Esophagus muscularis mucosa (tissue), 4 donors: Measurements from ENCODE around the gene ZNF783. TPM values are rescaled to one million over a fixed set of nuclear protein-coding genes. Genes with fewer than 3 reads are reported as not detected.
"Not testable (repeated sequence)": the region's sequence is repeated elsewhere in the genome, so short reads cannot be mapped to it uniquely, and the experiment has no call there.

Experiments used
- DNase-seq: peaks from one replicate; pipeline ENCODE4 v3.0.0-alpha.2; 2017; ENCODE audit errors: extremely low spot score
- H3K27ac ChIP-seq, 4 donors: fragments of 200-600 bp; sonication (generic); replicated peaks in 1 of 4; 1 replicate in 3 of 4; 2 replicates in 1 of 4; pipeline ENCODE4 v1.5.1; 2016 to 2019; ENCODE audit warnings: mild to moderate bottlenecking in 1 of 4
- H3K27me3 ChIP-seq, 4 donors: fragments of 200-600 bp; sonication (generic); one replicate each; pipeline versions ENCODE4 v1.5.1 to v1.6.0; 2016 to 2019
- H3K36me3 ChIP-seq, 4 donors: fragments of 200-600 bp; sonication (generic); one replicate each; pipeline ENCODE4 v1.5.1; 2016 to 2019
- H3K4me1 ChIP-seq, 4 donors: fragments of 200-600 bp; sonication (generic); one replicate each; pipeline ENCODE4 v1.5.1; 2016 to 2019
- H3K4me3 ChIP-seq, 4 donors: fragments of 200-600 bp; sonication (generic); 1 replicate in 2 of 4; 2 replicates in 2 of 4; pipeline ENCODE4 v1.5.1; 2016 to 2019; ENCODE audit warnings: mild to moderate bottlenecking in 4 of 4, moderate library complexity in 1 of 4
- H3K9me3 ChIP-seq, 4 donors: fragments of 200-600 bp; sonication (generic); 1 replicate in 3 of 4; 2 replicates in 1 of 4; pipeline ENCODE4 v1.5.1; 2016 to 2019
- CTCF ChIP-seq, 3 experiments: fragments of 200-600 bp in 2 of 3; fragments of 450-650 bp in 1 of 3; sonication (generic) in 2 of 3; IDR thresholded peaks; one replicate each; pipeline ENCODE4 v1.5.1; 2017 to 2019; ENCODE audit warnings: antibody characterized with exemption in 3 of 3, mild to moderate bottlenecking in 2 of 3, moderate library complexity in 1 of 3
- EP300 ChIP-seq: sonication (generic); formaldehyde crosslinking; IDR thresholded peaks from one replicate; pipeline ENCODE4 v1.6.1; 2017; ENCODE audit warnings: antibody characterized with exemption
- POLR2A ChIP-seq: fragments of 450-650 bp; IDR thresholded peaks from one replicate; pipeline ENCODE4 v1.6.1; 2017; ENCODE audit warnings: antibody characterized with exemption, moderate library complexity, mild to moderate bottlenecking, low read depth
- POLR2AphosphoS5 ChIP-seq, 2 donors: sonication (generic); formaldehyde crosslinking; IDR thresholded peaks; one replicate each; pipeline ENCODE4 v1.6.1; 2017; ENCODE audit warnings: antibody characterized with exemption in 2 of 2
- WGBS: methylation state at CpG from one replicate; pipeline ENCODE4 v1.1.5; 2018; 5-methylcytosine and 5-hydroxymethylcytosine counted together
- intact Hi-C: fragments of 100-400 bp; cut with DNase I; formaldehyde crosslinking; loops from one replicate; pipeline ENCODE4 v1.15.1; 2023
- total RNA-seq, 4 donors: library from RNA; depleted of rRNA; stranded (reverse); fragments of >200 nt; gene quantifications; one replicate each; pipeline versions ENCODE4 v1.1.0 to v1.2.1, GENCODE V29; 2016

The ZNF783 gene
- total RNA-seq, 4 donors from 2014 or later, result 8.4 to 12.2 (median 11.9) TPM

- Histone ChIP-seq H3K9me3 (no peaks in the 10 kb centered on the region), H3K27me3 (peaks cover 0 to 19% (median 0%) of the 10 kb centered on the region in 4 donors), H3K4me1 (no peaks in the 10 kb centered on the region), H3K27ac (no peak overlapping the region), H3K4me3 (no peak overlapping the region), H3K36me3 (no peaks in the 10 kb centered on the region)
- DNase-seq, result no peak
- intact Hi-C loops, result no loop called here
- 68% methylated on average over 9 of the region's 9 CpGs for WGBS
- TF ChIP-seq EP300 (no peak), POLR2A (no peak), POLR2AphosphoS5 (IDR thresholded peaks at IDR 0.05) (no peak), CTCF (IDR thresholded peaks at IDR 0.05) (no peak)
Observed at GRCh38 chr7:149317986-149318672, 56.1 kb downstream of the ZNF783 start.

GRCh38 chr7:149319376-149319775 is 57.4 kb downstream of the ZNF783 start:
- intact Hi-C loops, result no loop called here
- Histone ChIP-seq H3K27me3 (peaks cover 0 to 19% (median 0%) of the 10 kb centered on the region in 4 donors), H3K4me3 (no peak overlapping the region), H3K36me3 (no peaks in the 10 kb centered on the region), H3K4me1 (no peaks in the 10 kb centered on the region), H3K27ac (no peak overlapping the region), H3K9me3 (no peaks in the 10 kb centered on the region)
- 91% methylated on average over 6 of the region's 6 CpGs for WGBS
- no peak for TF ChIP-seq CTCF (IDR thresholded peaks at IDR 0.05)
- TF ChIP-seq POLR2A, result no peak
- TF ChIP-seq POLR2AphosphoS5 (IDR thresholded peaks at IDR 0.05), result no peak
- TF ChIP-seq EP300, result no peak
- no peak for DNase-seq

- no peak for DNase-seq
- no peak for TF ChIP-seq EP300
- no peak for TF ChIP-seq POLR2A
- TF ChIP-seq CTCF (IDR thresholded peaks at IDR 0.05), result no peak
- no peak for TF ChIP-seq POLR2AphosphoS5 (IDR thresholded peaks at IDR 0.05)
- WGBS, result 67% methylated on average over 13 of the region's 13 CpGs
- Histone ChIP-seq H3K36me3 (no peaks in the 10 kb centered on the region), H3K27ac (no peak overlapping the region), H3K4me1 (no peaks in the 10 kb centered on the region), H3K4me3 (peak overlapping the region in 1 of 4 donors; percentile 49), H3K9me3 (no peaks in the 10 kb centered on the region), H3K27me3 (peaks cover 0 to 19% (median 0%) of the 10 kb centered on the region in 4 donors)
- intact Hi-C loops, result no loop called here
Observed at GRCh38 chr7:149320313-149321124, 58.5 kb downstream of the ZNF783 start.

GRCh38 chr7:149321125-149321905 is 59.3 kb downstream of the ZNF783 start:
- 51% methylated on average over 14 of the region's 14 CpGs for WGBS
- H3K4me3 ChIP-seq, result peak overlapping the region; percentile 31 to 49 (median 42)
- H3K9me3 ChIP-seq, DNase-seq, H3K27ac ChIP-seq, intact Hi-C loops, H3K36me3 ChIP-seq, H3K4me1 ChIP-seq: not testable (repeated sequence)
- peaks cover 0 to 19% (median 0%) of the 10 kb centered on the region in 4 donors for H3K27me3 ChIP-seq
